HUES64 (cell line): Measurements from ENCODE around the gene C2orf15. TPM values are rescaled to one million over a fixed set of nuclear protein-coding genes. Genes with fewer than 3 reads are reported as not detected.
A peak's percentile ranks its signal among the peaks of the same experiment; 100 is the strongest.
"Not testable (repeated sequence)": the region's sequence is repeated elsewhere in the genome, so short reads cannot be mapped to it uniquely, and the experiment has no call there.

Experiments used
- H3K27ac ChIP-seq: 2 replicates; pipeline ENCODE4 v1.7.0; 2013; ENCODE audit warnings: low read depth, low read length, inconsistent platforms
- H3K27me3 ChIP-seq: 2 replicates; pipeline ENCODE4 v1.6.1; 2013; ENCODE audit warnings: mild to moderate bottlenecking, low read length; ENCODE audit not compliant: insufficient read depth
- H3K36me3 ChIP-seq: 2 replicates; pipeline ENCODE4 v1.6.1; 2013; ENCODE audit warnings: mild to moderate bottlenecking, low read length; ENCODE audit not compliant: insufficient read depth
- H3K4me1 ChIP-seq: 2 replicates; pipeline ENCODE4 v1.6.1; 2013; ENCODE audit warnings: mild to moderate bottlenecking, low read length, moderate library complexity; ENCODE audit not compliant: insufficient read depth
- H3K4me3 ChIP-seq: 2 replicates; pipeline ENCODE4 v1.5.1; 2013; ENCODE audit warnings: mild to moderate bottlenecking, low read length, moderate library complexity
- H3K9ac ChIP-seq: 2 replicates; pipeline ENCODE4 v1.6.1; 2013; ENCODE audit warnings: mild to moderate bottlenecking, low read depth, low read length
- H3K9me3 ChIP-seq: 2 replicates; pipeline ENCODE4 v1.6.1; 2013; ENCODE audit warnings: low read depth, low read length; ENCODE audit not compliant: insufficient read depth
- WGBS: fragments of 150-250, 120-280 bp; methylation state at CpG from one replicate; pipeline ENCODE4 v1.1.7; 2013; ENCODE audit warnings: missing lambda C conversion rate; 5-methylcytosine and 5-hydroxymethylcytosine counted together
- polyA plus RNA-seq, 2 experiments: library from polyadenylated mRNA; stranded (reverse); fragments of 50-300 nt; gene quantifications; one replicate each; pipeline ENCODE4 v1.2.3, GENCODE V29; 2013

C2orf15 gene
- polyA plus RNA-seq (2013, experiment 1 of 2), result 3.4 TPM
- 3.2 TPM for polyA plus RNA-seq (2013, experiment 2 of 2)

GRCh38 chr2:99141110-99142108 is at the start of gene C2orf15:
Gene C2orf15 (plus strand): TSS chr2:99141707. CDS start chr2:99150559, 8,852 bp downstream.
- under 1% methylated on average over 84 of the region's 84 CpGs for WGBS

GRCh38 chr2:99096728-99097127 is 44.8 kb upstream of the C2orf15 start:
- Histone ChIP-seq H3K27me3 (no peaks in the 10 kb centered on the region), H3K27ac (no peak overlapping the region), H3K36me3 (no peaks in the 10 kb centered on the region), H3K4me1 (no peaks in the 10 kb centered on the region), H3K4me3 (no peak overlapping the region), H3K9me3 (peaks cover 3% of the 10 kb centered on the region; the same call in 1 of the 2 replicates), H3K9ac (no peak overlapping the region)
- WGBS, result no CpG with 5 or more reads among the region's 1 CpG

More at GRCh38 chr2:99141110-99142108, at the start of gene C2orf15:
- H3K4me3 ChIP-seq, result peak within 1 kb of the TSS; percentile 88
- peak within 1 kb of the TSS; percentile 75 for H3K9ac ChIP-seq
- no peaks in the 10 kb centered on the region for H3K9me3 ChIP-seq
- no peaks in the 10 kb centered on the region for H3K36me3 ChIP-seq
- H3K27ac ChIP-seq, result peak within 1 kb of the TSS; percentile 96
- H3K4me1 ChIP-seq, result peaks cover 11% of the 10 kb centered on the region
- peaks cover 11% of the 10 kb centered on the region; the same call in 1 of the 2 replicates for H3K27me3 ChIP-seq

GRCh38 chr2:99101697-99102096 is 39.8 kb upstream of the C2orf15 start:
- Histone ChIP-seq H3K27me3 (no peaks in the 10 kb centered on the region), H3K27ac (no peak overlapping the region), H3K9ac (no peak overlapping the region), H3K9me3 (no peaks in the 10 kb centered on the region), H3K4me1 (no peaks in the 10 kb centered on the region), H3K4me3 (no peak overlapping the region), H3K36me3 (no peaks in the 10 kb centered on the region)
- WGBS, result 73% methylated on average over 3 of the region's 3 CpGs

GRCh38 chr2:99104006-99104405 is 37.5 kb upstream of the C2orf15 start:
- Histone ChIP-seq H3K27me3 (no peaks in the 10 kb centered on the region), H3K36me3 (no peaks in the 10 kb centered on the region), H3K27ac (no peak overlapping the region), H3K9me3 (no peaks in the 10 kb centered on the region), H3K4me1 (no peaks in the 10 kb centered on the region), H3K9ac (no peak overlapping the region), H3K4me3 (no peak overlapping the region)
- 89% methylated on average over 2 of the region's 2 CpGs for WGBS

- no peaks in the 10 kb centered on the region for H3K27me3 ChIP-seq
- no peaks in the 10 kb centered on the region for H3K4me1 ChIP-seq
- no peak overlapping the region for H3K27ac ChIP-seq
- H3K9ac ChIP-seq, result no peak overlapping the region
- WGBS, result 86% methylated on average over 2 of the region's 2 CpGs
- no peaks in the 10 kb centered on the region for H3K36me3 ChIP-seq
- no peak overlapping the region for H3K4me3 ChIP-seq
- H3K9me3 ChIP-seq, result no peaks in the 10 kb centered on the region
Measured at GRCh38 chr2:99106913-99107312, 34.6 kb upstream of the C2orf15 start.

GRCh38 chr2:99111236-99111635 is 30.3 kb upstream of the C2orf15 start:
- WGBS, result no CpG with 5 or more reads among the region's 2 CpGs
- Histone ChIP-seq H3K9me3 (no peaks in the 10 kb centered on the region), H3K4me3 (no peak overlapping the region), H3K4me1 (no peaks in the 10 kb centered on the region), H3K27me3 (no peaks in the 10 kb centered on the region), H3K36me3 (no peaks in the 10 kb centered on the region), H3K9ac (no peak overlapping the region), H3K27ac (no peak overlapping the region)

GRCh38 chr2:99111945-99112344 is 29.6 kb upstream of the C2orf15 start:
- no CpG with 5 or more reads among the region's 1 CpG for WGBS
- no peaks in the 10 kb centered on the region for H3K36me3 ChIP-seq
- no peaks in the 10 kb centered on the region for H3K4me1 ChIP-seq
- H3K9me3 ChIP-seq, result no peaks in the 10 kb centered on the region
- no peak overlapping the region for H3K9ac ChIP-seq
- H3K27ac ChIP-seq, result no peak overlapping the region
- no peaks in the 10 kb centered on the region for H3K27me3 ChIP-seq
- no peak overlapping the region for H3K4me3 ChIP-seq

- no peak overlapping the region for H3K4me3 ChIP-seq
- WGBS, result 84% methylated on average over 4 of the region's 4 CpGs
Measured at GRCh38 chr2:99112617-99113016, 28.9 kb upstream of the C2orf15 start.

GRCh38 chr2:99127981-99128380 is 13.5 kb upstream of the C2orf15 start:
- Histone ChIP-seq H3K27ac (no peak overlapping the region), H3K9me3 (peaks cover 11% of the 10 kb centered on the region), H3K36me3 (peaks cover 13% of the 10 kb centered on the region), H3K4me3 (no peak overlapping the region), H3K27me3 (no peaks in the 10 kb centered on the region), H3K4me1 (no peaks in the 10 kb centered on the region), H3K9ac (no peak overlapping the region)
- 96% methylated on average over 2 of the region's 2 CpGs for WGBS

More at GRCh38 chr2:99112617-99113016, 28.9 kb upstream of the C2orf15 start:
- Histone ChIP-seq H3K27me3 (no peaks in the 10 kb centered on the region), H3K27ac (no peak overlapping the region), H3K9ac (no peak overlapping the region), H3K9me3 (no peaks in the 10 kb centered on the region), H3K36me3 (no peaks in the 10 kb centered on the region), H3K4me1 (no peaks in the 10 kb centered on the region)

- 93% methylated on average over 2 of the region's 2 CpGs for WGBS
- not testable (repeated sequence) for H3K36me3 ChIP-seq, H3K9me3 ChIP-seq, H3K9ac ChIP-seq, H3K27me3 ChIP-seq, H3K4me1 ChIP-seq, H3K27ac ChIP-seq, H3K4me3 ChIP-seq
Measured at GRCh38 chr2:99135044-99135556, 6.4 kb upstream of the C2orf15 start.

- 94% methylated on average over 4 of the region's 4 CpGs for WGBS
- peaks cover 11% of the 10 kb centered on the region for H3K4me1 ChIP-seq
- H3K27me3 ChIP-seq, result peaks cover 11% of the 10 kb centered on the region; the same call in 1 of the 2 replicates
- H3K27ac ChIP-seq, result no peak overlapping the region
- no peaks in the 10 kb centered on the region for H3K36me3 ChIP-seq
- no peak overlapping the region for H3K4me3 ChIP-seq
- H3K9ac ChIP-seq, result no peak overlapping the region
- no peaks in the 10 kb centered on the region for H3K9me3 ChIP-seq
Measured at GRCh38 chr2:99139003-99139402, 2.5 kb upstream of the C2orf15 start.
